ENCODE measurements around the gene NEK6.

The NEK6 gene

DNA sequence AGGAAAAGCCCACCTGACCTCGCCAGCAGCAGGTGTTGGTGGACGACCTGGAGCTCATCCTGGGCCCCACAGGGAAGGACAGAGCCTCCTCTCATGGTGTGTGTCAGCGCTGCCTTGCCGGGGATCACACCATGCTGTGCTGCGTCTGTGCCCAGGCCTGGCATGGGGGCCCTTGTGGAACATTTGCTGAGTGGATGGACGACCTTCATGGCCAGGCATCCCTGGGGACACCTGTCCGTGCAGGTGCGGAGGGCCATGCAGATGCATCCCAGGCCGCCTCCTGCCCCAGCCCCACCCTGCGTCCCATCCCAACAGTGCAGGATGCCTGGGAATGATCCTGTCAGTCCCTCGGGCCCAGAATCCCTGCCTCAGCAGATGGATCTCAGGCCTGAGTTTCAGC, 73.8 kb downstream of the NEK6 start:
- TF ChIP-seq, protein P1, sequence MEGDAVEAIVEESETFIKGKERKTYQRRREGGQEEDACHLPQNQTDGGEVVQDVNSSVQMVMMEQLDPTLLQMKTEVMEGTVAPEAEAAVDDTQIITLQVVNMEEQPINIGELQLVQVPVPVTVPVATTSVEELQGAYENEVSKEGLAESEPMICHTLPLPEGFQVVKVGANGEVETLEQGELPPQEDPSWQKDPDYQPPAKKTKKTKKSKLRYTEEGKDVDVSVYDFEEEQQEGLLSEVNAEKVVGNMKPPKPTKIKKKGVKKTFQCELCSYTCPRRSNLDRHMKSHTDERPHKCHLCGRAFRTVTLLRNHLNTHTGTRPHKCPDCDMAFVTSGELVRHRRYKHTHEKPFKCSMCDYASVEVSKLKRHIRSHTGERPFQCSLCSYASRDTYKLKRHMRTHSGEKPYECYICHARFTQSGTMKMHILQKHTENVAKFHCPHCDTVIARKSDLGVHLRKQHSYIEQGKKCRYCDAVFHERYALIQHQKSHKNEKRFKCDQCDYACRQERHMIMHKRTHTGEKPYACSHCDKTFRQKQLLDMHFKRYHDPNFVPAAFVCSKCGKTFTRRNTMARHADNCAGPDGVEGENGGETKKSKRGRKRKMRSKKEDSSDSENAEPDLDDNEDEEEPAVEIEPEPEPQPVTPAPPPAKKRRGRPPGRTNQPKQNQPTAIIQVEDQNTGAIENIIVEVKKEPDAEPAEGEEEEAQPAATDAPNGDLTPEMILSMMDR (IDR thresholded peaks at IDR 0.05; ENCODE audit: low read length, missing control alignments), result no peak
- no peak for DNase-seq (ENCODE audit: low read depth)
- H3K4me3 ChIP-seq (replicated peaks; ENCODE audit: low read depth, low read length), result no peak overlapping the region

DNA sequence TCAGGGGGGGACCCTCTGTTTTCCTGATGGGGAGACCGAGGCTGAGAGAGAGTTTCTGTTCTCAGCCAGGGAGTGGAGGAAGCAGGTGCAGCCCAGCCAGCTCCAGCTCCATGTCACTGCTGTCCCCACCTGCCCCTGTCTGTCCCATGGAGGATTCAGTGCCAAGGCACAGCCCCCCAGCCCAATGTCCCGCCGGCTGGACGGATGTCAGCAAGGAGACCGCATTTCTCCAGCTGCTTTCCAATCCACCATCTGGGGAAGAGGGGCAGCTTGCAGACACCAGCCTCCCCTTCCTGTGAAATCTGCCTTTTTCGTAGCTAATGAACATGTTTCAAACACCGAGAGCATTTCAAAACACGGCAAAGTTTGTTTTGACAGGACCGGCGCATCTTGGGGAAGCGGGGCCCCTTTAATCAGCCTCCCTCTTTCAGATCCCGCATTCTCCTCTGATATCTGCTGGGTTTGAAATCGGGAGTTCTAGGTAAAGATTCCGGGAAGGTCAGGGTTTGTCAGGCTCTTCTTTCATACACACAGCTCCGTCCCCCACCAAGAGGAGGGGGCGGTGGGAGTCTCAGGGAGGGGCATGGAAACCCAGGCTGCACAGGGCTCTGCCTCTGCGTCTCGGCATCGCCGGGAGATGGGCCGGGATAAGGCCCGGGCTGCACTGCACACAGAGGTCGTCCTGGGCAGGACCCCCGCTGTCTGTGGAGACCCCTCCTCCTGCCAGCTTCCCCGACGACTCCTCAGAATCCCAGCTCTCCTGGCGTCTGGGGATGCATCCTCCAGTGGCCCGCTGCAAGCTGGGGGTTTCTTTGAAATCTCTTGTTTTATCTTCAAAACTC, 74.8 kb downstream of the NEK6 start:
- TF ChIP-seq, protein P1 (IDR thresholded peaks at IDR 0.05; ENCODE audit: low read length, missing control alignments), result no peak
- DNase-seq (ENCODE audit: low read depth), result no peak
- no peak overlapping the region for H3K4me3 ChIP-seq (replicated peaks; ENCODE audit: low read depth, low read length)

DNA sequence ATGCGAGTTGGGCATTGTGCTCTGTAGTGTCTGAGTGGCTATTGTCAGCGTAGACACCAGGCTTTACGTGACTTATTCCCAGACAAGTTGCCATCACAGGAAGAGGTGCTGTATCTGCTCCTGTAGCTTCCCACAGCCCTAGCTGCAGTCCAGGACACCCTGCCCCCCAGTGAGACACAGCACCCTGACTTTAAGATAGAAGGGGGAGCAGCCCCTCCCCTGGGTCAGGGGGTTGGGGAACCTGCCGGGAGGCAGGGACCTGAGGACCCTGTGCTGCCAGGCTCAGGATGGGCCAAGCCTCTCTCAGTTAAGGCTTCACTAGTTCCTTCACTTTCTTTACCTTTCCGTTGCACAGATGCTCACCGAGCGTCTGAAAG, 75.4 kb downstream of the NEK6 start:
- H3K4me3 ChIP-seq (replicated peaks; ENCODE audit: low read depth, low read length), result no peak overlapping the region
- DNase-seq (ENCODE audit: low read depth), result no peak
- TF ChIP-seq, protein P1 (IDR thresholded peaks at IDR 0.05; ENCODE audit: low read length, missing control alignments), result no peak

DNA sequence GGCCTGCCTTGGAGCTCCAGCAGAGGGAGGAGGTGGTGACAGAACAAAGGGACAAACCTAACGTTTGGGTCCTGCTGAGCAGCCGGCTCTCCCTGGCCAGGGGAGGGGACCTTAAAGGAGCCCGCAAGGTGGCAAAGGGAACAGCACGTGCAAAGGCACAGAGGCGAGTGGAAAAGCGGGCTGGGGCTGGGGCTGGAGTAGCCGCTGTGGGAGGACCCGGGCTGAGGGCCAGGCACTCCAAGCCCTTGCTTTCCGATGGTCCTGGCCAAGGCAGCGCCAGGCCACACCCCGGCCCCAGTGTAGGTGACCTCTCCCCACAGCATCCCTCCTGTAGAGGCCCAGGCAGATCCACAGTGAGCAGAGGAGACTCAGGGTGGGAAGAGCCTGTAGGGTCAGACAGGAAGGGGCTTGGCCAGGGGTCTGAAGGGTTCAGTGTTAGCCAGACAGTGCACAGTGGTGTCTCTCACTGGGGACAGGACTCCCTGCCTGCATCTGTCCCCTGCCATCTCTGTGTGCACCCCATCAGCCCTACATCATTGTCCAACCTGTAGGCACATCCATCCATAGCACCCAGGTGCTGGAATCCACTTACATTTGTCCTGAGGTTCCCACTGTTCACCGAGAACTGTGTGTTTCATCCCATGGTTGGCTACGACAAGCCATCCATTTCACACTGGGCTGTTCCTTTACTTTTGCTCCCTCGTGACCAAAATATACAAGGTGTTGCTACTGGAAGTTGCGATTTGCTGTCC, 77.0 kb downstream of the NEK6 start:
- no peak for DNase-seq (ENCODE audit: low read depth)
- TF ChIP-seq, protein P1 (IDR thresholded peaks at IDR 0.05; ENCODE audit: low read length, missing control alignments), result no peak
- H3K4me3 ChIP-seq (replicated peaks; ENCODE audit: low read depth, low read length), result no peak overlapping the region

DNA sequence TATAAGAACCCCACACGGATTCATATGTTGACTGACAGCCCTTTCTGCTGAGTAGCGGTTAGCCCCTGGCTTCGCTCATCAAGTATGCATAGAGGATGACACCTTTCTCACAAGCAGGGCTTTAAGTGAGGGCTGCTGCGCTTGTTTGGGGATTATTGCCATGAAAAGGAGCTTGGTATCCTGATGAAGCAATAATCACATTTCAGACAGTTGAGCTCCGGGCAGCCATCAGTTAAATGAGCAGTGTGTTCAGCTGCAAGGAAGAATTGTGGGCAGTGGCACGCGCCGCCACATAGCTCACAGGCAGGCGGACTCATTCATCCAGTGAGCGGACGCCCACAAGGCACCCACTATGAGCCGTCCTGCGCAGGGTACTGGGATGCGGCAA, 77.6 kb downstream of the NEK6 start:
- DNase-seq (ENCODE audit: low read depth), result no peak
- TF ChIP-seq, protein P1 (IDR thresholded peaks at IDR 0.05; ENCODE audit: low read length, missing control alignments), result no peak
- H3K4me3 ChIP-seq (replicated peaks; ENCODE audit: low read depth, low read length), result no peak overlapping the region

DNA sequence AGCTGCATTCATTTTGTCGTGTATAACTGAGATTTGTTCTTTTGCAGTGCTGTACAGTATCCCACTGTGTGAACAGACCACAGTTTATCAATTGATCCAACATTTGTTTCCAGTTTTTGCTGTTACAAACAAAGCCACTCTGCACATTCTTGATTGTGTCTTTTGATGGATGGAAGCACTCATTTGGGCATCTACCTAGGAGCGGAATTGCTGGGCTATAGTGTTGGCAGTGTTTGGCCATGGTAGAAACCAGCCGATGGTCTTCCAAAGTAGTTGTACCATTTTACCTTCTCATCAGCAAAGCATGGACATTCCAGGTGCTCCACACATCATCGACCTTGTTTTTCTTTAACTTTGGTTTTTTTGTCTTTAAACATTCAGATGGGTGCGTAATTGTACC, 79.8 kb downstream of the NEK6 start:
- TF ChIP-seq, protein P1 (IDR thresholded peaks at IDR 0.05; ENCODE audit: low read length, missing control alignments), result no peak
- DNase-seq (ENCODE audit: low read depth), result no peak
- no peak overlapping the region for H3K4me3 ChIP-seq (replicated peaks; ENCODE audit: low read depth, low read length)
